RPMI8226 (cell line): ENCODE measurements around the gene EIPR1.

ENCODE experiments used
- DNase-seq: peaks from one replicate; pipeline ENCODE4 v3.0.0-alpha.2; 2015

Gene EIPR1

DNA sequence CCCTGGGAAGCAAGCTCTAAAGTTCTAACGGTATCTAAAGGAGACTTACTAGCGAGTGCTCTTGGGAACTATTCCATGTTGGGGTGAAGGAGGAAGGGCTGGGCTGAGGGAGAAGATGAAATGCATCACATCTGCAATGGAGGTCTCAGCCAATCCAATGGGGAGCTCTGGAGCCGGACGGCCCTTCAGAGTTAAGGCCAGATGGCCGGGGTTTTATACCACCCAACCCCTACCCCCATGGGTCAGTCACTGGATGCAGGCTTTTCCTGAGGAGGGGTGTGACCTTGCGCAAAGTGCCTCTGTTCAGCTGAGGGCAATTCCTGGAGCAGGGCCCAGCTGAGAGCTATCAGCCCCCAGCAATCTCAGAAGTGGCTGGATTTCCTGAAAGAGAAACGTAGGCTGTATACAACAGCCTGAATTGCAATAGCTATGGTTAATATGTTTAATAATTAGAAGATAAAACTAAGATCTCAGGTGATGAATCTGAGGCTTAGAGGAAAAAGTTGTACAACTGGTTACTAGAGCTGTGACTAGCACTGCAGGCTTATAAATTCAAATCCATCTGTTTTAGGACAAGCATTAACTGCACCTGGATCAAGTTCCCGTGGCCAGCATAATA is 21.6 kb downstream of the EIPR1 start:
- no peak for DNase-seq

GRCh38 chr2:3354986-3355385 is 22.6 kb downstream of the EIPR1 start:
- DNase-seq: no peak

GRCh38 chr2:3349211-3349693 is 28.4 kb downstream of the EIPR1 start:
- no peak for DNase-seq

DNA sequence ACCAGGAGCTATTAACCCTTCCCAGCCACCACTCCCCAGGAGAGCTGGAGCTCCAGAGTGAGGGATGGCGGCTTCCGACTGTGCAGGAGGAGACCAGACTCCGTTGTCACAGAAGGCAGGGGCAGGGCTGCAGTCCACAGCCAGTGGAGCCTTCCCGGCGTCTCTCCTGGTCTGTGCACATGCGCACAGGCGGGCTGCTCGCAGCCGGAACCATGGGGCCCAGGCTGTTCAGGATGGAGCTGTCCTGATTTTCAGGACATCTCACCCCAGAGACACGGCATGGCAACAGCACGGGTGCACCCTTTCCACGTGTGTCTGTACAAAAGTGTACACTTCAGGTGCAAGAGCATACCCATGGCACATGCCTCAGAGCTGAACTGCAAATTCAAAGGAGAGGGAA is 28.9 kb downstream of the EIPR1 start:
- DNase-seq: no peak

DNA sequence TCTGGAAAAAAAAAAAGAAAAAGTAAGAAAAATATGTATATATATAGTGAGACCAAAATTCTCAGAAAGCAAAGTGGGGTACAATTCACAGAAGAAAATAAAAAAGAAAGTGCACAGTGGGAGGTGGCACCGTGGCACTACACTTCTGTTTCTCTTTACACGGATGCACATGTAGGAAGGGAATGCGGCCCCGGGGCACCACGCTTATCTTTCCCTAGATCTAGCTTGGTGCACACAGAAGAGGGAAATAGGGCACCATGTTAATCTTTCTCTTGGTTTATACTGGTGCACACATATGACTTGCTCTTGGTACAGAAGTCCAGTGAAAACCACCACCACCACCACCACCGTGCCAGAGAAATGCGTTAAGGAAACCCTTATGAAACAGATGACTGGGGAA is 32.0 kb downstream of the EIPR1 start:
- no peak for DNase-seq

GRCh38 chr2:3344897-3345296 is 32.7 kb downstream of the EIPR1 start:
- DNase-seq: no peak

- DNase-seq: no peak
Measured at GRCh38 chr2:3343012-3343411, 34.6 kb downstream of the EIPR1 start.

DNA sequence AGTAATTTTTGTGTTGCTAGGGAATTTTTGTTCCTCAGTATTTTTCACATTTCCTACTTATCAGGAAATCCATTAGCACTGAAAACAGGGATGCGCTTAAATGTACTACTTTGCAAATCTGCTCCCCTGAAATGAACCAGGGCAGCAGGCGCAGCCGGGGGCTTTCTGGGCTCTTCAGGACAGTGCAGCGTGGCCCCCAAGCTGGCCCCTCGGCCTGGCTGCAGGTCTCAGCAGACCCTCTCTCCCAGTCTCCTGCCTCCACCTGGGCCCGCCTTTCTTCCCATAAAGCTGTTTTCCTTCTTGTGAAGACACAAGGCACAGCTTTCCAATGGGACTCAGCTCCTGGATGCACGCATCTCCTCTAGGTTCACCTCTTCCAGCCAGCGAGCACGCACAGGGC is 35.3 kb downstream of the EIPR1 start:
- DNase-seq: no peak

GRCh38 chr2:3341336-3341735 is 36.3 kb downstream of the EIPR1 start:
- no peak for DNase-seq

DNA sequence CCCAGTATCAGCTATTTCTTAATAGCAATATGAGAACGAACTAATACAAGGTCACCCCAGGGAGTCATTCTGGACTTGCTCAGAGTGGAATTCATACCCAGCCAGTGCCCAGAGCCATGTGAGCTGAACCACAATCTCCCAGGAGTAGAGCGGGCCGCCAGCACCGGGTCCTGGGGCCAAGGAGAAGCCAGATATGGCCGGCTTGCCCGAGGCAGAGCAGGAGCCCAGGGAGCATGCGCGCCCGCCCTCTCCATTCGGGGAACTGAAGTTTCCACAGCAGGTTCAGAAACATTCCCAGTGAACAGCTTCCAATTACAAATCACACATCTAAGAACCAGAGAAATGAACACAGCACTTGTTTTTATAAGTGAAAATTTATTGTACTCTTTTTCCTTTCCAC is 37.5 kb downstream of the EIPR1 start:
- DNase-seq: no peak

- DNase-seq: no peak
Measured at GRCh38 chr2:3338340-3338739, 39.3 kb downstream of the EIPR1 start.

GRCh38 chr2:3336844-3337243 is 40.8 kb downstream of the EIPR1 start:
- DNase-seq: no peak

GRCh38 chr2:3334392-3335345 is 42.9 kb downstream of the EIPR1 start:
- no peak for DNase-seq

DNA sequence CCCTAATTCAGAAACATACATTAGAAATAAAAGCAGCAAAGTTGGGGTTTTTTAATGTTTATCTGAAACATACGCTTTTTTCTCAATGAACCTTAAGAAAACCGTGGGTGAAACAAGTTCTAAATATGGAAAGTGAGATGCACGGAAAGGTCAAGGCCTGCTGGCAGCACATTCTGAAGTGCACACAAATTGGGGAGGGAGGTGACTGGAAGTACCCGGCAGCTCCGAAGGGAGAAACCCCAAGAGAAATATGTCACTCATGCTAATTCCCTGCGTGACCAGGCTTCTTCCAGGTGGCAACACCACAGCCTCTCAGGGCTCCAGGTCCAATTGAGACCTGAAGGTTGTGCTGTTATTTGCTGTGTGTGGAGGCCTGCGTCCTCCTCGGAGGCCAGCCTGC is 45.5 kb downstream of the EIPR1 start:
- DNase-seq: no peak

DNA sequence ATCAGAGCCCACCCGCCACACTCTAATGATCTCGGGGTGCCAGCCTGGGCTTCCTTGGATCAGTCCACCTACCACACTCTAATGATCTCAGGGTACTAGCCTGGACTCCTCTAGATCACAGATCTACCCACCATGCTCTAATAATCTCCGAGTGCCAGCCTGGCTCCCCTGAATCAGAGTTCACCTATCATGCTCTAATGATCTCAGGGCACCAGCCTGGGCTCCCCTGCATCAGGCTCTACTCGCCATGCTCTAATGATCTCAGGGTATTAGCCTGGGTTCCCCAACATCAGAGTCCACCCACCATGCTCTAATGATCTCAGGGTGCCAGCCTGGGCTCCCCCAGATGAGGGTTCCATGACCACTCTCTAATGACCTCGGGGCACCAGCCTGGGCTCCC is 48.1 kb downstream of the EIPR1 start:
- no peak for DNase-seq

DNA sequence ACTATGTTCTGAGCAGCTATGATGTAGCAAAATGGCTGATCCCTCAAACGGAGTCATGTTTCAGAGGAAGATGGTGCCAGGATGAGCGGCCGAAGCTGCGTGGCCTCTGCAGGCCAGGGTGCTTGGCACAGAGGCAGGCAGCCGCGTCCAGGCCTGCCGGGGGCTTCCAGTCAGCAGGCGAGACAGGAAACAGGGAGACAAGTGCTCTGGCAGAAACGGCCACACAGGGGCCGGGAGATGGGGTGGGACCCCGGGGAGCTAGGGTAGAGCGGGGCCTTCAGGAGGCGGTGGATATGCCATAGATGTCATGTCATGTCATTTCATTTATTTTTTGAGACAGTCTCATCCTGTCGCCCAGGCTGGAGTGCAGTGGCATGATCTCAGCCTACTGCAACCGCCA is 50.7 kb downstream of the EIPR1 start:
- DNase-seq: no peak

- DNase-seq: no peak
Measured at GRCh38 chr2:3326182-3326537, 51.5 kb downstream of the EIPR1 start.

DNA sequence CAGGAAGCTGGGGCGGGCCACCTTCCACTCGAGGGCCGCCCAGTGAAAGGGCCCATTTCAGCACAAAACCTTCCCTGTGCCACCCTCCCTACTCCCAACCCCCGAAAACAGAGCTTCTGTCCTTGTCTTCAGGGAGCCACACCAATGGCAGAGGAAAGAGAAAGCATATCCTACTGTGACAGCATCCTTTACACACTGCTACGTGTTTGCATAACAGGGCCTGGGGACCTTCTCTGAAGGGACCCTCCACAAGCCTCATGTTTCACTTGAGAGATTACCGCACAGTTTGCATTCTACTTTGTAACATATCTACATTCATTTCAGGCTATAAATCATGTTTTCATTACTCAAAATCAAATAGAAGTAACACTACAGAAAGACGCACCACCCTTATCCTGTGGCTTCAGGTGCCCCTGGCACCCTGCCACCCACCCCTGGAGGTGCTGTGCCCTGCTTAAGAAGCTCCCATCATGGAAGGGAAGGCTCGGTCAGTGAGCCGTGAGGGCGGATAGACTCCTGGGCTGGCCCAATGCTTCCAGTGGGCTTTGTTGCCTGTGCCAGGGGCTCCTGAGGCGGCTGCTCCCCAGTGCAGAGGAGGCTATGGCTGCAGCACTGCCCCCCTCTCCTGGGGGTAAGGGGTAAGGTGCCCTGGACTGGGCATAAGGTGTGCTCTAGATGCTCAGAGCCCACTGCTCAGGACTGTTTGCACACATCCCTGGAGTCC is 52.0 kb downstream of the EIPR1 start:
- DNase-seq: no peak

GRCh38 chr2:3324404-3325281 is 53.0 kb downstream of the EIPR1 start:
- no peak for DNase-seq

GRCh38 chr2:3324036-3324386 is 53.6 kb downstream of the EIPR1 start:
- no peak for DNase-seq

- DNase-seq: no peak
Measured at GRCh38 chr2:3323360-3324035, 54.1 kb downstream of the EIPR1 start.

DNA sequence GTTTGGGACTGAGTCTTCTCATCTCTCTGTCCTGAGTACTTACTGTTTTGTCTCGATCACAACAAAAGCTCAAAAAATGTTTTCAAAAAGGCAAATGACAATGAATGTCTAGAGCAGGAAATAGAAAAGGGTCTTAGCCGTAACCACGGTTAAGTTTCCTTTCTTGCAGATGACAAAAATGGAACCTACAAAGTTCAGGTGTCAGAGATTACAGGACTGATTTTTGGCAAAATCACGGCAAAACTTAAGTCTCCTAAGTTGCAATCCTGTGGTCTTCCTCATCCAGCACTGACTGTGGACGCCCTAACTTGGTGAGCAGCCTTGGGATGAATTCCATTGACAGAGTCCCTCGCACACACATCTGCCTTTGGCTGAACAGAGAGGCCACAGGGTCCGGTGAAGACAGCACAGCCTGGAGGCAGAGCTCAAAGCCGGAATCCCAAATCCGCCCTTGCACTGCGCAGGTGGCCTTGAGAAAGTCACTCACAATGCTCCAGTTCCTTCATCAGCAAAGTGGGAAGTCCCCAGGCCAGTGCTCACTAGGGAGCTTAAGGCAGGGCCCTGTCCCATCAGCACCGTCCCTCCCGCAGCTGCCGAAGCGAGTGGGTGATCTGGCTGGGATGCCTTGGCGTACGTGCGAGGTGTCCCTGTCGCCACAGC is 55.2 kb downstream of the EIPR1 start:
- DNase-seq: no peak
